Stimulated activated CD8-positive, alpha-beta memory T cell treated with anti-CD3 and anti-CD28 coated beads, Interleukin-2, amount 100 ng/mL, for 48 hours (primary cell): ENCODE measurements around the gene RIMS4.

Experiments
- DNase-seq, 2 donors: peaks; one replicate each; pipeline ENCODE4 v3.0.0-alpha.2; 2020; ENCODE audit warnings: low read depth in 2 of 2

The RIMS4 gene

GRCh38 chr20:44762466-44763140, 47.7 kb downstream of the RIMS4 start:
- no peak for DNase-seq

GRCh38 chr20:44761423-44761822, 48.9 kb downstream of the RIMS4 start:
- no peak for DNase-seq

GRCh38 chr20:44759595-44759994, 50.8 kb downstream of the RIMS4 start:
- no peak for DNase-seq

- DNase-seq, result no peak
Observed at GRCh38 chr20:44758247-44759101, 51.9 kb downstream of the RIMS4 start.

- no peak for DNase-seq
Observed at GRCh38 chr20:44756956-44757355, 53.4 kb downstream of the RIMS4 start.

- no peak for DNase-seq
Observed at GRCh38 chr20:44756011-44756688, 54.2 kb downstream of the RIMS4 start.

GRCh38 chr20:44754554-44754953, 55.8 kb downstream of the RIMS4 start:
- DNase-seq, result no peak

GRCh38 chr20:44752099-44752931, 58.0 kb downstream of the RIMS4 start:
- DNase-seq, result no peak

GRCh38 chr20:44750081-44750805, 60.1 kb downstream of the RIMS4 start:
- DNase-seq, result no peak

- no peak for DNase-seq
Observed at GRCh38 chr20:44748005-44748370, 62.4 kb downstream of the RIMS4 start.

- peak; percentile 33 to 69 for DNase-seq
Observed at GRCh38 chr20:44747166-44748004, 63.0 kb downstream of the RIMS4 start.

- no peak for DNase-seq
Observed at GRCh38 chr20:44746367-44747165, 63.8 kb downstream of the RIMS4 start.

GRCh38 chr20:44745598-44746366, 64.6 kb downstream of the RIMS4 start, which contains the start of gene KCNK15:
Gene KCNK15, plus strand, starts transcription at chr20:44745865. Its CDS starts 46 bp downstream, at chr20:44745911.
- DNase-seq, result peak in 1 of 2 donors; percentile 8

GRCh38 chr20:44745122-44745597, 65.2 kb downstream of the RIMS4 start:
- DNase-seq, result no peak

- DNase-seq, result no peak
Observed at GRCh38 chr20:44743916-44744655, 66.3 kb downstream of the RIMS4 start.

- DNase-seq, result no peak
Observed at GRCh38 chr20:44743080-44743701, 67.2 kb downstream of the RIMS4 start.
